COLO829 (cell line): ENCODE data around the gene SCP2.
"Not testable (repeated sequence)": the region's sequence is repeated elsewhere in the genome, so short reads cannot be mapped to it uniquely, and the experiment has no call there.

ENCODE experiments used
- DNase-seq: peaks from one replicate; pipeline ENCODE4 v3.0.0; 2012; ENCODE audit warnings: low spot score

SCP2 gene

GRCh38 chr1:52973841-52974240 is 46.8 kb downstream of the SCP2 start:
- no peak for DNase-seq

GRCh38 chr1:52976183-52977035 is 49.3 kb downstream of the SCP2 start:
- DNase-seq, result no peak

GRCh38 chr1:52978045-52978444 is 51.0 kb downstream of the SCP2 start:
- no peak for DNase-seq

GRCh38 chr1:52992733-52993132 is 65.7 kb downstream of the SCP2 start:
- not testable (repeated sequence) for DNase-seq

GRCh38 chr1:52994656-52995055 is 67.6 kb downstream of the SCP2 start:
- no peak for DNase-seq

GRCh38 chr1:52996653-52997052 is 69.6 kb downstream of the SCP2 start:
- DNase-seq, result no peak

GRCh38 chr1:53001128-53001527 is 74.1 kb downstream of the SCP2 start:
- no peak for DNase-seq

- not testable (repeated sequence) for DNase-seq
These were observed 79.5 kb downstream of the SCP2 start for GRCh38 chr1:53006612-53007011.

- not testable (repeated sequence) for DNase-seq
These were observed 83.2 kb downstream of the SCP2 start for GRCh38 chr1:53010247-53010646.

GRCh38 chr1:53011175-53011574 is 84.1 kb downstream of the SCP2 start:
- no peak for DNase-seq

- DNase-seq, result peak; percentile 71
These were observed 87.9 kb downstream of the SCP2 start for GRCh38 chr1:53014791-53015507.

GRCh38 chr1:53015508-53015860 is 88.4 kb downstream of the SCP2 start:
- no peak for DNase-seq

- no peak for DNase-seq
These were observed 89.6 kb downstream of the SCP2 start for GRCh38 chr1:53016705-53017104.

- no peak for DNase-seq
These were observed 93.5 kb downstream of the SCP2 start for GRCh38 chr1:53020588-53020987.

GRCh38 chr1:53022179-53022578 is 95.1 kb downstream of the SCP2 start:
- no peak for DNase-seq

- no peak for DNase-seq
These were observed 96.5 kb downstream of the SCP2 start for GRCh38 chr1:53023546-53023945.

GRCh38 chr1:53024117-53024516 is 97.0 kb downstream of the SCP2 start:
- no peak for DNase-seq

GRCh38 chr1:53025034-53025768 is 98.1 kb downstream of the SCP2 start:
- peak; percentile 22 for DNase-seq

GRCh38 chr1:53025769-53026112 is 98.7 kb downstream of the SCP2 start:
- DNase-seq, result no peak

GRCh38 chr1:53026254-53026653 is 99.2 kb downstream of the SCP2 start:
- DNase-seq, result no peak

GRCh38 chr1:53031732-53032131 is 104.7 kb downstream of the SCP2 start:
- DNase-seq, result no peak

GRCh38 chr1:53037159-53037558 is 110.1 kb downstream of the SCP2 start:
- DNase-seq, result no peak

GRCh38 chr1:53038566-53038965 is 111.5 kb downstream of the SCP2 start:
- DNase-seq, result no peak
